ENCODE results near the gene RHO. TPM values are rescaled to one million over a fixed set of nuclear protein-coding genes. Genes with fewer than 3 reads are reported as not detected.

The RHO gene
- total RNA-seq, 1 experiment from 2014 or later = not detected

DNA sequence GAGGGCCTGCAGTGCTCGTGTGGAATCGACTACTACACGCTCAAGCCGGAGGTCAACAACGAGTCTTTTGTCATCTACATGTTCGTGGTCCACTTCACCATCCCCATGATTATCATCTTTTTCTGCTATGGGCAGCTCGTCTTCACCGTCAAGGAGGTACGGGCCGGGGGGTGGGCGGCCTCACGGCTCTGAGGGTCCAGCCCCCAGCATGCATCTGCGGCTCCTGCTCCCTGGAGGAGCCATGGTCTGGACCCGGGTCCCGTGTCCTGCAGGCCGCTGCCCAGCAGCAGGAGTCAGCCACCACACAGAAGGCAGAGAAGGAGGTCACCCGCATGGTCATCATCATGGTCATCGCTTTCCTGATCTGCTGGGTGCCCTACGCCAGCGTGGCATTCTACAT lies 3.8 kb downstream of the RHO start:
- Histone ChIP-seq H3K9me3 (ENCODE audit: control insufficient read depth, insufficient read depth, low read depth, low read length) (no peaks in the 10 kb centered on the region), H3K36me3 (ENCODE audit: control insufficient read depth, insufficient read depth, low read length) (no peaks in the 10 kb centered on the region), H3K4me3 (ENCODE audit: low read depth in 2 of 2, low read length in 2 of 2) (no peak overlapping the region), H3K27ac (ENCODE audit: low read length) (no peak overlapping the region), H3K27me3 (ENCODE audit: control insufficient read depth, insufficient read depth, low read length) (no peaks in the 10 kb centered on the region), H3K4me1 (ENCODE audit: control insufficient read depth, insufficient read depth, low read length) (no peaks in the 10 kb centered on the region)
- ATAC-seq = no peak
- ChIA-PET POLR2A (no interaction called here), CTCF (no interaction called here)
- in situ Hi-C loops (cut with HindIII; ENCODE audit: low pct_unique_long_range_greater_than_20kb, low sequenced_read_pairs) = no loop called here
- BruUV-seq (replicated peaks) = no TSS peak
- TF ChIP-seq SIN3A (IDR thresholded peaks at IDR 0.05; ENCODE audit: borderline replicate concordance, insufficient read depth, low read depth, low read length) (no peak), CTCF (IDR thresholded peaks at IDR 0.05) (no peak), POLR2AphosphoS5 (IDR thresholded peaks at IDR 0.05; ENCODE audit: low read depth, low read length) (no peak), TCF7L2 (IDR thresholded peaks at IDR 0.05; ENCODE audit: low read depth, low read length) (no peak)
- TF ChIP-seq, protein P1, sequence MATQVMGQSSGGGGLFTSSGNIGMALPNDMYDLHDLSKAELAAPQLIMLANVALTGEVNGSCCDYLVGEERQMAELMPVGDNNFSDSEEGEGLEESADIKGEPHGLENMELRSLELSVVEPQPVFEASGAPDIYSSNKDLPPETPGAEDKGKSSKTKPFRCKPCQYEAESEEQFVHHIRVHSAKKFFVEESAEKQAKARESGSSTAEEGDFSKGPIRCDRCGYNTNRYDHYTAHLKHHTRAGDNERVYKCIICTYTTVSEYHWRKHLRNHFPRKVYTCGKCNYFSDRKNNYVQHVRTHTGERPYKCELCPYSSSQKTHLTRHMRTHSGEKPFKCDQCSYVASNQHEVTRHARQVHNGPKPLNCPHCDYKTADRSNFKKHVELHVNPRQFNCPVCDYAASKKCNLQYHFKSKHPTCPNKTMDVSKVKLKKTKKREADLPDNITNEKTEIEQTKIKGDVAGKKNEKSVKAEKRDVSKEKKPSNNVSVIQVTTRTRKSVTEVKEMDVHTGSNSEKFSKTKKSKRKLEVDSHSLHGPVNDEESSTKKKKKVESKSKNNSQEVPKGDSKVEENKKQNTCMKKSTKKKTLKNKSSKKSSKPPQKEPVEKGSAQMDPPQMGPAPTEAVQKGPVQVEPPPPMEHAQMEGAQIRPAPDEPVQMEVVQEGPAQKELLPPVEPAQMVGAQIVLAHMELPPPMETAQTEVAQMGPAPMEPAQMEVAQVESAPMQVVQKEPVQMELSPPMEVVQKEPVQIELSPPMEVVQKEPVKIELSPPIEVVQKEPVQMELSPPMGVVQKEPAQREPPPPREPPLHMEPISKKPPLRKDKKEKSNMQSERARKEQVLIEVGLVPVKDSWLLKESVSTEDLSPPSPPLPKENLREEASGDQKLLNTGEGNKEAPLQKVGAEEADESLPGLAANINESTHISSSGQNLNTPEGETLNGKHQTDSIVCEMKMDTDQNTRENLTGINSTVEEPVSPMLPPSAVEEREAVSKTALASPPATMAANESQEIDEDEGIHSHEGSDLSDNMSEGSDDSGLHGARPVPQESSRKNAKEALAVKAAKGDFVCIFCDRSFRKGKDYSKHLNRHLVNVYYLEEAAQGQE (IDR thresholded peaks at IDR 0.05; ENCODE audit: insufficient read depth in 1 of 2, low read depth in 2 of 2, low read length in 1 of 2) = no peak
- DNase-seq (ENCODE audit: low read depth, low spot score) = no peak
- intact Hi-C loops (cut with micrococcal nuclease; ENCODE audit: unreplicated experiment) = no loop called here

DNA sequence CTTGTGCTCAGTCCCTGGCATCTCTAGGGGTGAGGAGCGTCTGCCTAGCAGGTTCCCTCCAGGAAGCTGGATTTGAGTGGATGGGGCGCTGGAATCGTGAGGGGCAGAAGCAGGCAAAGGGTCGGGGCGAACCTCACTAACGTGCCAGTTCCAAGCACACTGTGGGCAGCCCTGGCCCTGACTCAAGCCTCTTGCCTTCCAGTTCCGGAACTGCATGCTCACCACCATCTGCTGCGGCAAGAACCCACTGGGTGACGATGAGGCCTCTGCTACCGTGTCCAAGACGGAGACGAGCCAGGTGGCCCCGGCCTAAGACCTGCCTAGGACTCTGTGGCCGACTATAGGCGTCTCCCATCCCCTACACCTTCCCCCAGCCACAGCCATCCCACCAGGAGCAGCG lies 5.0 kb downstream of the RHO start:
- Histone ChIP-seq H3K4me1 (ENCODE audit: control insufficient read depth, insufficient read depth, low read length) (no peaks in the 10 kb centered on the region), H3K9me3 (ENCODE audit: control insufficient read depth, insufficient read depth, low read depth, low read length) (no peaks in the 10 kb centered on the region), H3K27ac (ENCODE audit: low read length) (no peak overlapping the region), H3K4me3 (ENCODE audit: low read depth in 2 of 2, low read length in 2 of 2) (no peak overlapping the region), H3K27me3 (ENCODE audit: control insufficient read depth, insufficient read depth, low read length) (no peaks in the 10 kb centered on the region), H3K36me3 (ENCODE audit: control insufficient read depth, insufficient read depth, low read length) (no peaks in the 10 kb centered on the region)
- TF ChIP-seq POLR2AphosphoS5 (IDR thresholded peaks at IDR 0.05; ENCODE audit: low read depth, low read length) (no peak), SIN3A (IDR thresholded peaks at IDR 0.05; ENCODE audit: borderline replicate concordance, insufficient read depth, low read depth, low read length) (no peak), CTCF (IDR thresholded peaks at IDR 0.05) (no peak), TCF7L2 (IDR thresholded peaks at IDR 0.05; ENCODE audit: low read depth, low read length) (no peak)
- TF ChIP-seq, protein P1 (IDR thresholded peaks at IDR 0.05; ENCODE audit: insufficient read depth in 1 of 2, low read depth in 2 of 2, low read length in 1 of 2) = no peak
- no TSS peak for BruUV-seq (replicated peaks)
- ChIA-PET CTCF (no interaction called here), POLR2A (no interaction called here)
- intact Hi-C loops (cut with micrococcal nuclease; ENCODE audit: unreplicated experiment) = no loop called here
- DNase-seq (ENCODE audit: low read depth, low spot score) (no peak), ATAC-seq (no peak)
- in situ Hi-C loops (cut with HindIII; ENCODE audit: low pct_unique_long_range_greater_than_20kb, low sequenced_read_pairs) = no loop called here

Data from Panc1 (cell line).